GM12891 (cell line): ENCODE results near the gene RIMBP2.

Source experiments
- PAX5 ChIP-seq: IDR thresholded peaks from 2 replicates; pipeline ENCODE4 v1.6.1; 2011; ENCODE audit warnings: low read length, moderate library complexity, mild to moderate bottlenecking; ENCODE audit not compliant: insufficient read depth, severe bottlenecking
- POLR2A ChIP-seq: IDR thresholded peaks from 2 replicates; pipeline ENCODE4 v1.6.1; 2011; ENCODE audit warnings: low read depth, low read length, control low read depth
- POLR2AphosphoS5 ChIP-seq: IDR thresholded peaks from 2 replicates; pipeline ENCODE4 v1.6.1; 2011; ENCODE audit warnings: low read depth, low read length, control low read depth
- SPI1 ChIP-seq: IDR thresholded peaks from 2 replicates; pipeline ENCODE4 v1.6.1; 2011; ENCODE audit warnings: low read depth, low read length, control low read depth
- TAF1 ChIP-seq: IDR thresholded peaks from 2 replicates; pipeline ENCODE4 v1.6.1; 2011; ENCODE audit warnings: low read depth, low read length, control low read depth

DNA sequence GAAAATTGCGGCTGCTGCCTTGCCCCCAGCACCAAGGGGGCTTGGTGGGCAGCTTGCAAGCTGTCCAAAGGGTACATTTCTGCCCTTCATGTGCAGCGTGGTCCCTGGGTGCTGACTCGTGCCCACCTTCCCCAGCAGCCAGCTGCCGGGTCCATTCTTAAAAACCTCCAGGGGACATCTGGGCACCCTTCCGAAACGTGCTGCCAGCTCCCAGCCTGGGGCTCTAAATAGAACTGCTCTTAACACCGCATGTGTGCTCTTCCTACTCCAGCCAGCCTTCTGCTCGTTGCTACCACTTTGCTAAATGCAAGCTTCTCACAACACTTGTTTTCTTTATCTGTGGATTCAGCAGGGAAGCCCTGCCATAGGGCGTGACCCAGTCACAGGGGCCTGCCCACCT lies 66.0 kb downstream of the RIMBP2 start:
- TF ChIP-seq POLR2A: no peak
- no peak for TF ChIP-seq PAX5
- TF ChIP-seq TAF1: no peak
- TF ChIP-seq POLR2AphosphoS5: no peak
- no peak for TF ChIP-seq SPI1
